ENCODE results near the gene DICER1.

DNA sequence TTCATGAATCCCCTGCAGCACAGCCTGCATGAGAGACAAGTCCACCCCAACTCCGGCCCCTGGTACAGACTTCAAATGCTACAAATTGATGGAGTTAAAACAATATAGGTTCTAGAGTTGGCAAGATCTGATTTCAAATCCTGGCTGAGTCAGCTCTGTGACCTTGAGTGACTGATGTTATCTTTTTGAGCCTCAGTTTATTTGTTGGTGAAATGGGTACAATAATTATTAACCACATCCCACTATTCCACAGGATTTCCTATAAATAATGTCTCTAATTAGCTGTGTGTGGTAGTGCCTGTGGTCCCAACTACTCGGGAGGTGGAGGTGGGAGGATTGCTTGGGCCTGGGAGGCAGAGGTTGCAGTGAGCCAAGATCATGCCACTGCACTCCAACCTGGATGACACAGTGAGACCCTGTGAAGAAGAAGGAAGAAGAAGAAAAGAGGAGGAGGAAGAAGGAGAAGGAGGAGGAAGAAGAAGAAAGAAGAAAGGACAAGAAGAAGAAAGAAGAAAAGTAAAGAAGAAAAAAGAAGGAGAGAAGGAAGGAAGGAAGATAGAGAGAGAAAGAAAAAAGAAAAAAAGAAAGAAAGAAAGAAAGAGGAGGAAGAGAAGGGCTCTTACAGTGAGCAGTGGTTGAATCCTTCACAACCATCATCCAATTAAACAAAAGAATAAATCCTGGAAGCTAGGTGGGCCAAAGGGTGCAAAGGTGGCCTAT lies 39.7 kb upstream of the DICER1 start:
- TF ChIP-seq CTCF (IDR thresholded peaks at IDR 0.05) (no peak), POLR2A (IDR thresholded peaks at IDR 0.05) (no peak)
